Panc1 (cell line): Measurements from ENCODE around the gene TMEM184C. TPM values are rescaled to one million over a fixed set of nuclear protein-coding genes. Genes with fewer than 3 reads are reported as not detected.

Experiments used
- ATAC-seq: fragments of 200-7000 bp; cut with Tn5 transposase; 2 replicates; pipeline ENCODE4 v1.9.1; 2020; ENCODE audit warnings: mild to moderate bottlenecking, moderate library complexity
- BruUV-seq: library from RNA; stranded (reverse); fragments of 400-500 nt; replicated peaks from 2 replicates; lab custom pipeline; 2021; lab: Mats Ljungman, UMichigan
- CTCF ChIA-PET: fragments of 300-600 bp; sonication (Branson Sonifier 250); formaldehyde crosslinking; loops from one replicate; lab custom pipeline; 2022; ENCODE audit warnings: antibody characterized with exemption; lab: Charles Lee
- POLR2A ChIA-PET: fragments of 300-600 bp; sonication (Branson Sonifier 250); formaldehyde crosslinking; loops from one replicate; lab custom pipeline; 2022; ENCODE audit warnings: antibody characterized with exemption; lab: Charles Lee
- DNase-seq: peaks from one replicate; pipeline ENCODE4 v3.0.0-alpha.2; 2010; ENCODE audit warnings: low read depth, low spot score
- H3K27ac ChIP-seq: 2 replicates; pipeline ENCODE4 v1.5.1; 2011; ENCODE audit warnings: mild to moderate bottlenecking, low read length, inconsistent platforms
- H3K27me3 ChIP-seq: fragments of 200-500 bp; sonication (Bioruptor generic); 2 replicates; pipeline ENCODE4 v1.6.0; 2014; ENCODE audit warnings: low read length, inconsistent platforms; ENCODE audit not compliant: control insufficient read depth, insufficient read depth
- H3K36me3 ChIP-seq: fragments of 200-500 bp; sonication (Bioruptor generic); 2 replicates; pipeline ENCODE4 v1.5.1; 2014; ENCODE audit warnings: inconsistent platforms, mild to moderate bottlenecking, low read length, moderate library complexity; ENCODE audit not compliant: control insufficient read depth, insufficient read depth
- H3K4me1 ChIP-seq: 2 replicates; pipeline ENCODE4 v1.5.1; 2011; ENCODE audit warnings: inconsistent platforms, mild to moderate bottlenecking, low read length, moderate library complexity; ENCODE audit not compliant: control insufficient read depth, insufficient read depth
- H3K4me3 ChIP-seq, 2 experiments: 2 replicates each; pipeline ENCODE4 v1.5.1; 2011 to 2012; ENCODE audit warnings: low read depth in 2 of 2, low read length in 2 of 2, mild to moderate bottlenecking in 2 of 2, inconsistent platforms in 1 of 2, moderate library complexity in 1 of 2
- H3K9me3 ChIP-seq: fragments of 200-500 bp; sonication (Bioruptor generic); 2 replicates; pipeline ENCODE4 v1.5.1; 2014; ENCODE audit warnings: low read depth, mild to moderate bottlenecking, inconsistent platforms, low read length, moderate library complexity; ENCODE audit not compliant: control insufficient read depth, insufficient read depth
- POLR2AphosphoS5 ChIP-seq: IDR thresholded peaks from 2 replicates; pipeline ENCODE4 v1.6.1; 2012; ENCODE audit warnings: mild to moderate bottlenecking, low read depth, low read length, moderate library complexity
- SIN3A ChIP-seq: IDR thresholded peaks from 2 replicates; pipeline ENCODE4 v1.6.1; 2012; ENCODE audit warnings: low read depth, mild to moderate bottlenecking, low read length, moderate library complexity, borderline replicate concordance; ENCODE audit not compliant: insufficient read depth
- TCF7L2 ChIP-seq: IDR thresholded peaks from 2 replicates; pipeline ENCODE4 v1.6.1; 2011; ENCODE audit warnings: mild to moderate bottlenecking, low read depth, low read length, inconsistent platforms
- in situ Hi-C: cut with HindIII; loops from 2 replicates; pipeline ENCODE4 v1.10.0; 2016; ENCODE audit warnings: low sequenced_read_pairs, low pct_unique_long_range_greater_than_20kb
- intact Hi-C: fragments of 100-400 bp; cut with micrococcal nuclease; formaldehyde crosslinking; loops from one replicate; pipeline ENCODE4 v1.10.0; 2022; ENCODE audit not compliant: unreplicated experiment
- total RNA-seq: library from RNA; stranded (reverse); gene quantifications from one replicate; pipeline ENCODE4 v1.2.1, GENCODE V29; 2021; ENCODE audit not compliant: unreplicated experiment
- TF ChIP-seq, protein P1 (sequence below): fragments of 450-650 bp; IDR thresholded peaks from 2 replicates; pipeline ENCODE4 v1.5.1; 2017; ENCODE audit warnings: mild to moderate bottlenecking
- TF ChIP-seq, protein P2 (sequence below), 2 experiments: IDR thresholded peaks; 2 replicates each; pipeline ENCODE4 v1.6.1; 2011 to 2012; ENCODE audit warnings: low read depth in 2 of 2, control low read depth in 1 of 2, low read length in 1 of 2, mild to moderate bottlenecking in 1 of 2, moderate library complexity in 1 of 2; ENCODE audit not compliant: insufficient read depth in 1 of 2

TMEM184C gene
- total RNA-seq, 1 experiment from 2014 or later: 26.5 TPM

DNA sequence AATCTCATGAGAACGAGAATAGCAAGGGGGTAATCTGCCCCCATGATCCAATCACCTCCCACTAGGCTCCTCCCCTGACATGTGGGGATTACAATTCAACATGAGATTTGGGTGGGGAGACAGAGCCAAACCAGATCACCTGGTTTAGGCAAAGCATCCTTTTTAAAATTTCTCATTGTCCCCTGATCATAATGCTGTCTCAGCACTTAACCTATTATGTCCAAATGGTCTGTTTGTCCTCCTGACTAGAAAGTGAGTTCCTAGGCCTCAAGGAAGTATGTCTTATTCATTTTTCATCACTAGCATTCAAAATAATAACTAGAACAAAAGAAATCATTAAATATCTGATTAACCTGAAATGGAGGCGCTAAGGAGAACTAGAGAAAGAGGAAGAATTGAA, 74.6 kb downstream of the TMEM184C start:
- POLR2A ChIA-PET: no interaction called here
- Histone ChIP-seq H3K4me3 (no peak overlapping the region), H3K27me3 (no peaks in the 10 kb centered on the region), H3K36me3 (no peaks in the 10 kb centered on the region), H3K27ac (no peak overlapping the region), H3K4me1 (no peaks in the 10 kb centered on the region), H3K9me3 (no peaks in the 10 kb centered on the region)
- no peak for DNase-seq
- TF ChIP-seq, protein P1, sequence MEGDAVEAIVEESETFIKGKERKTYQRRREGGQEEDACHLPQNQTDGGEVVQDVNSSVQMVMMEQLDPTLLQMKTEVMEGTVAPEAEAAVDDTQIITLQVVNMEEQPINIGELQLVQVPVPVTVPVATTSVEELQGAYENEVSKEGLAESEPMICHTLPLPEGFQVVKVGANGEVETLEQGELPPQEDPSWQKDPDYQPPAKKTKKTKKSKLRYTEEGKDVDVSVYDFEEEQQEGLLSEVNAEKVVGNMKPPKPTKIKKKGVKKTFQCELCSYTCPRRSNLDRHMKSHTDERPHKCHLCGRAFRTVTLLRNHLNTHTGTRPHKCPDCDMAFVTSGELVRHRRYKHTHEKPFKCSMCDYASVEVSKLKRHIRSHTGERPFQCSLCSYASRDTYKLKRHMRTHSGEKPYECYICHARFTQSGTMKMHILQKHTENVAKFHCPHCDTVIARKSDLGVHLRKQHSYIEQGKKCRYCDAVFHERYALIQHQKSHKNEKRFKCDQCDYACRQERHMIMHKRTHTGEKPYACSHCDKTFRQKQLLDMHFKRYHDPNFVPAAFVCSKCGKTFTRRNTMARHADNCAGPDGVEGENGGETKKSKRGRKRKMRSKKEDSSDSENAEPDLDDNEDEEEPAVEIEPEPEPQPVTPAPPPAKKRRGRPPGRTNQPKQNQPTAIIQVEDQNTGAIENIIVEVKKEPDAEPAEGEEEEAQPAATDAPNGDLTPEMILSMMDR: no peak
- TF ChIP-seq SIN3A (no peak), POLR2AphosphoS5 (no peak), TCF7L2 (no peak)
- TF ChIP-seq, protein P2, sequence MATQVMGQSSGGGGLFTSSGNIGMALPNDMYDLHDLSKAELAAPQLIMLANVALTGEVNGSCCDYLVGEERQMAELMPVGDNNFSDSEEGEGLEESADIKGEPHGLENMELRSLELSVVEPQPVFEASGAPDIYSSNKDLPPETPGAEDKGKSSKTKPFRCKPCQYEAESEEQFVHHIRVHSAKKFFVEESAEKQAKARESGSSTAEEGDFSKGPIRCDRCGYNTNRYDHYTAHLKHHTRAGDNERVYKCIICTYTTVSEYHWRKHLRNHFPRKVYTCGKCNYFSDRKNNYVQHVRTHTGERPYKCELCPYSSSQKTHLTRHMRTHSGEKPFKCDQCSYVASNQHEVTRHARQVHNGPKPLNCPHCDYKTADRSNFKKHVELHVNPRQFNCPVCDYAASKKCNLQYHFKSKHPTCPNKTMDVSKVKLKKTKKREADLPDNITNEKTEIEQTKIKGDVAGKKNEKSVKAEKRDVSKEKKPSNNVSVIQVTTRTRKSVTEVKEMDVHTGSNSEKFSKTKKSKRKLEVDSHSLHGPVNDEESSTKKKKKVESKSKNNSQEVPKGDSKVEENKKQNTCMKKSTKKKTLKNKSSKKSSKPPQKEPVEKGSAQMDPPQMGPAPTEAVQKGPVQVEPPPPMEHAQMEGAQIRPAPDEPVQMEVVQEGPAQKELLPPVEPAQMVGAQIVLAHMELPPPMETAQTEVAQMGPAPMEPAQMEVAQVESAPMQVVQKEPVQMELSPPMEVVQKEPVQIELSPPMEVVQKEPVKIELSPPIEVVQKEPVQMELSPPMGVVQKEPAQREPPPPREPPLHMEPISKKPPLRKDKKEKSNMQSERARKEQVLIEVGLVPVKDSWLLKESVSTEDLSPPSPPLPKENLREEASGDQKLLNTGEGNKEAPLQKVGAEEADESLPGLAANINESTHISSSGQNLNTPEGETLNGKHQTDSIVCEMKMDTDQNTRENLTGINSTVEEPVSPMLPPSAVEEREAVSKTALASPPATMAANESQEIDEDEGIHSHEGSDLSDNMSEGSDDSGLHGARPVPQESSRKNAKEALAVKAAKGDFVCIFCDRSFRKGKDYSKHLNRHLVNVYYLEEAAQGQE (IDR thresholded peaks at IDR 0.05; ENCODE audit: insufficient read depth in 1 of 2, low read depth in 2 of 2, low read length in 1 of 2): no peak
- in situ Hi-C loops: no loop called here
- CTCF ChIA-PET: interaction anchor here (0.6 to 1.4 kb wide), 2 partner anchors 30 to 175 kb away, joined by 3 read pairs; no protein-coding TSS in a partner anchor
- BruUV-seq: no TSS peak
- intact Hi-C loops: loop anchor here (5.0 kb wide), 1 partner anchor 175 kb away; no protein-coding TSS in a partner anchor
- no peak for ATAC-seq

DNA sequence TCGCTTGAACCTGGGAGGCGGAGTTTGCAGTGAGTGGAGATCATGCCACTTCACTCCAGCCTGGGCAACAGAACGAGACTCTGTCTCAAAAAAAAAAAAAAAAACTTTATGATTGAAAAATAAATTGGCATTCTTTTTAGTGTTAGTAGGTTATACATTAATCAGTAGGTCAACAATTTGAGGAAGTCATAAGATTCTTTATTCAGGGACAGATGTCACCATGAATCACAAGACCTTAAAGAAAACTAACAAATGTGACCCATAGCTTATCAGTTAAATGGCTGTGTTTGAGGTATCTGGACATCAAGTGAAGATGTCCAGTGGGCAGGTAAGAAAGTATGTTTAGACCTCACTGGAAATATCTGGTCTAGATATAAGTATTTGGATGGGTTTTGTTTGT, 76.0 kb downstream of the TMEM184C start:
- POLR2A ChIA-PET: no interaction called here
- H3K27ac ChIP-seq: no peak overlapping the region
- H3K9me3 ChIP-seq: no peaks in the 10 kb centered on the region
- no peaks in the 10 kb centered on the region for H3K27me3 ChIP-seq
- no peaks in the 10 kb centered on the region for H3K4me1 ChIP-seq
- H3K36me3 ChIP-seq: no peaks in the 10 kb centered on the region
- TF ChIP-seq, protein P2 (IDR thresholded peaks at IDR 0.05; ENCODE audit: insufficient read depth in 1 of 2, low read depth in 2 of 2, low read length in 1 of 2): no peak
- TF ChIP-seq POLR2AphosphoS5 (no peak), TCF7L2 (no peak), SIN3A (no peak)
- TF ChIP-seq, protein P1: no peak
- BruUV-seq: no TSS peak
- intact Hi-C loops (loop anchor here (5.0 kb wide), 1 partner anchor 174 kb away; no protein-coding TSS in a partner anchor), in situ Hi-C loops (no loop called here)
- CTCF ChIA-PET: interaction anchor here (1.4 kb wide), 1 partner anchor 174 kb away, joined by 3 read pairs; no protein-coding TSS in a partner anchor
- DNase-seq: no peak
- ATAC-seq: no peak
- no peak overlapping the region for H3K4me3 ChIP-seq
